NCI-H2029 (cell line): ENCODE results near the gene EHBP1L1.
"Not testable (repeated sequence)": the region's sequence is repeated elsewhere in the genome, so short reads cannot be mapped to it uniquely, and the experiment has no call there.

Source experiments
- DNase-seq: peaks from one replicate; lab custom pipeline; 2025; lab: John Stamatoyannopoulos, UW

Gene EHBP1L1

GRCh38 chr11:65636108-65637031 lies 60.5 kb downstream of the EHBP1L1 start:
- DNase-seq: no peak

DNA sequence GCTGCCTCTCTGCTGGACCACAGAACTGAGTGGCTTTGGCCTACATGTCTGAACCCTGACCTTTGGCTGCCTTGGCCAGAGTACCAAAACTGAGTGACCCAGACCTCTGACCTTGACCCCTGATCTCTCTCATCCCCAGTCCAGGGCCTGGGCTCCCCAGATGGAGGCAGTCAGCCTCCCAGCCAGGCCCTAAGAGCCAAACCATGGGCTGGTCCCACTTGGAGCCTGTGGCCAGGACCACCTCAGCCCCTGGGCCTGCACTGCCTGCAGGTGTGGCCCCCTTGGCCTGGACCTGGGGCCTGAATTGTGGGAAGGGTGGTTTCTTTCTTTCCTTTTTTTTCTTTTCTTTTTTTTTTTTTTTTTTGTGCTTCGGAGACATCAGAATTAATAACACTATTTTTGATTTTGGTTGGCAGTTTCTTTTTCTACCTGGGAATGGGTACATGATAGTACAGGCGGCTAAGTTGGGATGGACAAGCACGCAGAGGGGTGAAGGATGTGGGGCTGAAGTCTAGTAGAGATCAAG lies 61.2 kb downstream of the EHBP1L1 start:
- DNase-seq: no peak

- peak; percentile 47 for DNase-seq
Measured at GRCh38 chr11:65637794-65638419, 62.1 kb downstream of the EHBP1L1 start, which contains the start of gene SIPA1. SIPA1 (plus strand) TSS chr11:65638101; CDS start chr11:65640922, 2,821 bp downstream.

GRCh38 chr11:65639228-65639597 lies 63.4 kb downstream of the EHBP1L1 start:
- DNase-seq: not testable (repeated sequence)

GRCh38 chr11:65639623-65640482 lies 64.0 kb downstream of the EHBP1L1 start:
- DNase-seq: no peak

- no peak for DNase-seq
Measured at GRCh38 chr11:65640483-65641296, 64.8 kb downstream of the EHBP1L1 start.

DNA sequence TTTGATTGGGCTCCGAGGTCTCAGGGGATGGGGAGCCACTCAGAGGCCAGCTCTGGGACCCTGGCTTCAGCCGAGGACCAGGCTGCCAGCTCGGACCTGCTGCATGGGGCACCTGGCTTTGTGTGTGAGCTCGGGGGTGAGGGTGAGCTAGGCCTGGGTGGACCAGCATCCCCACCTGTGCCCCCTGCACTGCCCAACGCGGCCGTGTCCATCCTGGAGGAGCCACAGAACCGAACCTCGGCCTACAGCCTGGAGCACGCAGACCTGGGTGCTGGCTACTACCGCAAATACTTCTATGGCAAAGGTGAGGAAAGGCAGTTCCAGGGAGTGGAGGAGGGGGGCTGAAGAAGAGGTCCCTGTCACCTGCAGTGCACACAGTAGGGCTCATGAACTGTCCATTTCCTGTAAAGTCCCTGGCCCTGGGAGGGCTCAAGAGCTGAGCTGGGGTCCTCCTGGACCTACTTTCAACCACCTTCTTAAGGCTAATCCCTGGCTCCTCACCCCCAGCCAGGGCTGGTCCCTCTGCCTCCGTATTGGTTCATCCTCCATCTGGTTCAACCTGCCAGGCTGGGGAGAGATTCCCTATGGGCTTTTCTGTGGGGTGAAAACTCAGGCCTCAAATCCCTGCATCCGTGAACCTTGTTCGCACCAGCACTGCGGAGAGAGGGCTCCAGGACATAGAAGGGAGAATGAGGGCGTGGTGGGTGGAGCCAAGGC lies 65.6 kb downstream of the EHBP1L1 start:
- DNase-seq: no peak
